Large intestine (tissue), 3 donors: ENCODE measurements around the gene TMEM178B. TPM values are rescaled to one million over a fixed set of nuclear protein-coding genes. Genes with fewer than 3 reads are reported as not detected.

Source experiments
- DNase-seq, 2 donors: peaks; one replicate each; pipeline versions ENCODE4 v3.0.0 to v3.0.0-alpha.2; 2013
- H3K27ac ChIP-seq: one replicate; pipeline ENCODE4 v1.5.1; 2013; ENCODE audit warnings: low read length
- H3K27me3 ChIP-seq: 2 replicates; pipeline ENCODE4 v1.6.1; 2013; ENCODE audit warnings: low read length; ENCODE audit not compliant: control insufficient read depth, insufficient read depth
- H3K36me3 ChIP-seq: 2 replicates; pipeline ENCODE4 v1.6.1; 2013; ENCODE audit warnings: low read length; ENCODE audit not compliant: control insufficient read depth, insufficient read depth
- H3K4me1 ChIP-seq: one replicate; pipeline ENCODE4 v1.6.1; 2013; ENCODE audit warnings: low read length; ENCODE audit not compliant: control insufficient read depth, insufficient read depth
- H3K4me3 ChIP-seq: one replicate; pipeline ENCODE4 v1.5.1; 2013; ENCODE audit warnings: low read length
- H3K9me3 ChIP-seq: one replicate; pipeline ENCODE4 v1.6.1; 2013; ENCODE audit warnings: mild to moderate bottlenecking, low read depth, low read length, moderate library complexity; ENCODE audit not compliant: control insufficient read depth
- WGBS: methylation state at CpG from one replicate; pipeline ENCODE4 v1.1.5; 2013; ENCODE audit warnings: low lambda C conversion rate; ENCODE audit not compliant: insufficient coverage; 5-methylcytosine and 5-hydroxymethylcytosine counted together
- polyA plus RNA-seq: library from polyadenylated mRNA; unstranded; fragments of 120-200 nt; gene quantifications from one replicate; pipeline ENCODE4 v1.2.1, GENCODE V29; 2013

Gene TMEM178B
- polyA plus RNA-seq, 1 donor: 2.2 TPM

GRCh38 chr7:141431140-141431479 is 357.2 kb downstream of the TMEM178B start:
- WGBS: 83% methylated on average over 1 of the region's 2 CpGs
- DNase-seq: no peak

GRCh38 chr7:141431711-141432110 is 357.8 kb downstream of the TMEM178B start:
- no peaks in the 10 kb centered on the region for H3K9me3 ChIP-seq
- H3K27me3 ChIP-seq: peaks cover 12% of the 10 kb centered on the region
- DNase-seq: no peak
- H3K4me3 ChIP-seq: no peak overlapping the region
- no CpG with 5 or more reads among the region's 1 CpG for WGBS
- H3K36me3 ChIP-seq: no peaks in the 10 kb centered on the region
- H3K4me1 ChIP-seq: no peaks in the 10 kb centered on the region
- H3K27ac ChIP-seq: no peak overlapping the region

More at GRCh38 chr7:141431140-141431479, 357.2 kb downstream of the TMEM178B start:
- Histone ChIP-seq H3K27ac (no peak overlapping the region), H3K27me3 (peaks cover 12% of the 10 kb centered on the region), H3K4me3 (no peak overlapping the region), H3K36me3 (no peaks in the 10 kb centered on the region), H3K9me3 (no peaks in the 10 kb centered on the region), H3K4me1 (no peaks in the 10 kb centered on the region)

GRCh38 chr7:141433698-141434097 is 359.8 kb downstream of the TMEM178B start:
- Histone ChIP-seq H3K9me3 (no peaks in the 10 kb centered on the region), H3K4me1 (no peaks in the 10 kb centered on the region), H3K4me3 (no peak overlapping the region), H3K36me3 (no peaks in the 10 kb centered on the region), H3K27me3 (peaks cover 12% of the 10 kb centered on the region), H3K27ac (no peak overlapping the region)
- no peak for DNase-seq
- WGBS: no CpG with 5 or more reads among the region's 2 CpGs

GRCh38 chr7:141436139-141436538 is 362.3 kb downstream of the TMEM178B start:
- DNase-seq: no peak
- peaks cover 5% of the 10 kb centered on the region for H3K27me3 ChIP-seq
- WGBS: no CpG with 5 or more reads among the region's 2 CpGs

GRCh38 chr7:141436575-141437075 is 362.8 kb downstream of the TMEM178B start:
- Histone ChIP-seq H3K27ac (no peak overlapping the region), H3K9me3 (no peaks in the 10 kb centered on the region), H3K4me1 (no peaks in the 10 kb centered on the region), H3K4me3 (no peak overlapping the region), H3K27me3 (peaks cover 3% of the 10 kb centered on the region), H3K36me3 (no peaks in the 10 kb centered on the region)
- DNase-seq: no peak
- no CpG with 5 or more reads among the region's 7 CpGs for WGBS

More at GRCh38 chr7:141436139-141436538, 362.3 kb downstream of the TMEM178B start:
- no peaks in the 10 kb centered on the region for H3K9me3 ChIP-seq
- no peaks in the 10 kb centered on the region for H3K4me1 ChIP-seq
- no peak overlapping the region for H3K4me3 ChIP-seq
- H3K36me3 ChIP-seq: no peaks in the 10 kb centered on the region
- no peak overlapping the region for H3K27ac ChIP-seq

- H3K36me3 ChIP-seq: no peaks in the 10 kb centered on the region
- H3K27me3 ChIP-seq: no peaks in the 10 kb centered on the region
- H3K4me3 ChIP-seq: no peak overlapping the region
- WGBS: no CpG with 5 or more reads among the region's 2 CpGs
- H3K27ac ChIP-seq: no peak overlapping the region
- H3K9me3 ChIP-seq: no peaks in the 10 kb centered on the region
- no peak for DNase-seq
- H3K4me1 ChIP-seq: no peaks in the 10 kb centered on the region
Measured at GRCh38 chr7:141439164-141439563, 365.3 kb downstream of the TMEM178B start.

GRCh38 chr7:141439776-141440175 is 365.9 kb downstream of the TMEM178B start:
- WGBS: no CpG with 5 or more reads among the region's 1 CpG
- Histone ChIP-seq H3K4me1 (no peaks in the 10 kb centered on the region), H3K9me3 (no peaks in the 10 kb centered on the region), H3K4me3 (no peak overlapping the region), H3K27ac (no peak overlapping the region), H3K36me3 (no peaks in the 10 kb centered on the region), H3K27me3 (peaks cover 2% of the 10 kb centered on the region)
- DNase-seq: no peak

- no peaks in the 10 kb centered on the region for H3K4me1 ChIP-seq
- no peak overlapping the region for H3K4me3 ChIP-seq
- no peak overlapping the region for H3K27ac ChIP-seq
- no peaks in the 10 kb centered on the region for H3K9me3 ChIP-seq
- DNase-seq: no peak
- no peaks in the 10 kb centered on the region for H3K36me3 ChIP-seq
- H3K27me3 ChIP-seq: peaks cover 2% of the 10 kb centered on the region
- 67% methylated on average over 3 of the region's 11 CpGs for WGBS
Measured at GRCh38 chr7:141441837-141442627, 368.2 kb downstream of the TMEM178B start.

GRCh38 chr7:141442781-141443180 is 368.9 kb downstream of the TMEM178B start:
- no peak overlapping the region for H3K4me3 ChIP-seq
- no peaks in the 10 kb centered on the region for H3K4me1 ChIP-seq
- DNase-seq: no peak
- H3K9me3 ChIP-seq: no peaks in the 10 kb centered on the region
- H3K27ac ChIP-seq: no peak overlapping the region
- H3K36me3 ChIP-seq: no peaks in the 10 kb centered on the region
- whole genome bisulfite sequencing: 57% methylated on average over 1 of the region's 2 CpGs
- H3K27me3 ChIP-seq: peaks cover 2% of the 10 kb centered on the region

GRCh38 chr7:141444961-141445360 is 371.1 kb downstream of the TMEM178B start:
- Histone ChIP-seq H3K27me3 (peaks cover 2% of the 10 kb centered on the region), H3K36me3 (no peaks in the 10 kb centered on the region), H3K4me1 (no peaks in the 10 kb centered on the region), H3K27ac (no peak overlapping the region), H3K9me3 (no peaks in the 10 kb centered on the region), H3K4me3 (no peak overlapping the region)
- no CpG with 5 or more reads among the region's 5 CpGs for WGBS
- no peak for DNase-seq

GRCh38 chr7:141451232-141451631 is 377.4 kb downstream of the TMEM178B start:
- H3K27ac ChIP-seq: no peak overlapping the region
- no peaks in the 10 kb centered on the region for H3K36me3 ChIP-seq
- 88% methylated on average over 1 of the region's 6 CpGs for WGBS
- no peaks in the 10 kb centered on the region for H3K4me1 ChIP-seq
- H3K9me3 ChIP-seq: no peaks in the 10 kb centered on the region
- no peak overlapping the region for H3K4me3 ChIP-seq
- DNase-seq: no peak
- H3K27me3 ChIP-seq: peaks cover 3% of the 10 kb centered on the region
